COLO668 (cell line): ENCODE data around the gene DDX39B.

ENCODE experiments used
- DNase-seq: peaks from one replicate; lab custom pipeline; 2025; ENCODE audit not compliant: unreplicated experiment; lab: John Stamatoyannopoulos, UW

Gene DDX39B

GRCh38 chr6:31575952-31576685 lies 34.3 kb upstream of the DDX39B start:
- DNase-seq, result no peak

- DNase-seq, result no peak
Observed at GRCh38 chr6:31575335-31575901, 33.6 kb upstream of the DDX39B start, which contains the start of gene TNF. TSS of gene TNF (plus strand) at chr6:31575565. CDS start at chr6:31575742, 177 bp downstream.

GRCh38 chr6:31574106-31575061 lies 32.6 kb upstream of the DDX39B start:
- DNase-seq, result no peak

- DNase-seq, result no peak
Observed at GRCh38 chr6:31573239-31574105, 31.7 kb upstream of the DDX39B start.

- no peak for DNase-seq
Observed at GRCh38 chr6:31572041-31572911, 30.5 kb upstream of the DDX39B start, which contains the start of gene LTA. TSS of gene LTA (plus strand) at chr6:31572289. CDS start at chr6:31572743, 454 bp downstream.

- DNase-seq, result no peak
Observed at GRCh38 chr6:31569861-31570536, 28.2 kb upstream of the DDX39B start.

- DNase-seq, result no peak
Observed at GRCh38 chr6:31568537-31568961, 26.7 kb upstream of the DDX39B start.

- no peak for DNase-seq
Observed at GRCh38 chr6:31567531-31568370, 25.9 kb upstream of the DDX39B start.

GRCh38 chr6:31560697-31561058 lies 18.9 kb upstream of the DDX39B start:
- DNase-seq, result no peak

GRCh38 chr6:31559958-31560696 lies 18.3 kb upstream of the DDX39B start:
- DNase-seq, result no peak

GRCh38 chr6:31559606-31559957 lies 17.8 kb upstream of the DDX39B start:
- no peak for DNase-seq

- DNase-seq, result no peak
Observed at GRCh38 chr6:31558631-31559500, 17.1 kb upstream of the DDX39B start.

- DNase-seq, result no peak
Observed at GRCh38 chr6:31558318-31558625, 16.5 kb upstream of the DDX39B start.

GRCh38 chr6:31557443-31558317 lies 15.9 kb upstream of the DDX39B start:
- no peak for DNase-seq

GRCh38 chr6:31556307-31556706 lies 14.5 kb upstream of the DDX39B start:
- DNase-seq, result no peak

GRCh38 chr6:31551371-31551770 lies 9.6 kb upstream of the DDX39B start:
- DNase-seq, result peak; percentile 2
